Suprapubic skin (tissue), 4 donors: Measurements from ENCODE around the gene DCLK2.

Experiments
- CTCF ChIP-seq, 2 donors: fragments of 200-600 bp in 1 of 2; fragments of 450-650 bp in 1 of 2; sonication (generic) in 1 of 2; IDR thresholded peaks; one replicate each; pipeline ENCODE4 v1.5.1; 2016 to 2019; ENCODE audit warnings: antibody characterized with exemption in 2 of 2, mild to moderate bottlenecking in 1 of 2, moderate library complexity in 1 of 2
- POLR2A ChIP-seq, 2 donors: fragments of 450-650 bp; IDR thresholded peaks; one replicate each; pipeline ENCODE4 v1.6.1; 2017; ENCODE audit warnings: antibody characterized with exemption in 2 of 2, mild to moderate bottlenecking in 2 of 2, moderate library complexity in 2 of 2
- POLR2AphosphoS5 ChIP-seq, 3 donors: sonication (generic); formaldehyde crosslinking; IDR thresholded peaks; one replicate each; pipeline ENCODE4 v1.6.1; 2017; ENCODE audit warnings: antibody characterized with exemption in 3 of 3

GRCh38 chr4:150237110-150237872 is 159.0 kb downstream of the DCLK2 start:
- no peak for TF ChIP-seq CTCF (IDR thresholded peaks at IDR 0.05)
- TF ChIP-seq POLR2A (IDR thresholded peaks at IDR 0.05): no peak
- no peak for TF ChIP-seq POLR2AphosphoS5 (IDR thresholded peaks at IDR 0.05)
